ENCODE data around the gene GPANK1. TPM values are rescaled to one million over a fixed set of nuclear protein-coding genes. Genes with fewer than 3 reads are reported as not detected.

Gene GPANK1
- total and polyA plus RNA-seq, 9 of the 15 experiments (the other 6 are each of a cell fraction or from before 2014, with no cell fraction given), result 32.2 to 111 (median 46.3) TPM

GRCh38 chr6:31652925-31653724 is 11.7 kb downstream of the GPANK1 start (continued):
- TF ChIP-seq, protein P1, sequence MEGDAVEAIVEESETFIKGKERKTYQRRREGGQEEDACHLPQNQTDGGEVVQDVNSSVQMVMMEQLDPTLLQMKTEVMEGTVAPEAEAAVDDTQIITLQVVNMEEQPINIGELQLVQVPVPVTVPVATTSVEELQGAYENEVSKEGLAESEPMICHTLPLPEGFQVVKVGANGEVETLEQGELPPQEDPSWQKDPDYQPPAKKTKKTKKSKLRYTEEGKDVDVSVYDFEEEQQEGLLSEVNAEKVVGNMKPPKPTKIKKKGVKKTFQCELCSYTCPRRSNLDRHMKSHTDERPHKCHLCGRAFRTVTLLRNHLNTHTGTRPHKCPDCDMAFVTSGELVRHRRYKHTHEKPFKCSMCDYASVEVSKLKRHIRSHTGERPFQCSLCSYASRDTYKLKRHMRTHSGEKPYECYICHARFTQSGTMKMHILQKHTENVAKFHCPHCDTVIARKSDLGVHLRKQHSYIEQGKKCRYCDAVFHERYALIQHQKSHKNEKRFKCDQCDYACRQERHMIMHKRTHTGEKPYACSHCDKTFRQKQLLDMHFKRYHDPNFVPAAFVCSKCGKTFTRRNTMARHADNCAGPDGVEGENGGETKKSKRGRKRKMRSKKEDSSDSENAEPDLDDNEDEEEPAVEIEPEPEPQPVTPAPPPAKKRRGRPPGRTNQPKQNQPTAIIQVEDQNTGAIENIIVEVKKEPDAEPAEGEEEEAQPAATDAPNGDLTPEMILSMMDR (IDR thresholded peaks at IDR 0.05 in 2 of 3, conservative IDR thresholded peaks at IDR 0.05 in 1 of 3; ENCODE audit: insufficient read depth in 2 of 3, low read depth in 1 of 3, low read length in 3 of 3), result peak; percentile 43 to 72 (median 54)
- TF ChIP-seq GMEB1 (CRISPR knock-in tag; IDR thresholded peaks at IDR 0.05) (no peak), CHD2 (IDR thresholded peaks at IDR 0.05; ENCODE audit: low read depth, low read length) (no peak), ZNF197 (CRISPR knock-in tag; IDR thresholded peaks at IDR 0.05; ENCODE audit: low read depth) (peak; percentile 64), EZH2 (IDR thresholded peaks at IDR 0.05; ENCODE audit: borderline replicate concordance, low read depth, low read length) (no peak), TBP (optimal IDR thresholded peaks at IDR 0.05; ENCODE audit: low read depth, low read length) (peak; percentile 78), CBFB (CRISPR knock-in tag; IDR thresholded peaks at IDR 0.05) (peak; percentile 70; the same call in 1 of the 2 replicates), HCFC1 (IDR thresholded peaks at IDR 0.05; ENCODE audit: low read depth, low read length) (no peak), IRF1 (CRISPR knock-in tag; IDR thresholded peaks at IDR 0.05; ENCODE audit: borderline replicate concordance) (0 out of 2 replicates have a peak, but pooled peaks have one; percentile 82), ARNT (IDR thresholded peaks at IDR 0.05) (peak; percentile 95 to 97), ZNF224 (CRISPR knock-in tag; IDR thresholded peaks at IDR 0.05) (peak; percentile 74; the same call in 1 of the 2 replicates), STAT6 (CRISPR knock-in tag; IDR thresholded peaks at IDR 0.05) (peak; percentile 6; the same call in 1 of the 2 replicates), ZBTB17 (CRISPR knock-in tag; IDR thresholded peaks at IDR 0.05) (peak; percentile 17; the same call in 1 of the 2 replicates), EHMT2 (IDR thresholded peaks at IDR 0.05) (peak; percentile 77), JUND (IDR thresholded peaks at IDR 0.05; ENCODE audit: borderline replicate concordance, low read depth, low read length) (no peak; the same call in 1 of the 2 replicates), JUND (tag; IDR thresholded peaks at IDR 0.05; ENCODE audit: borderline replicate concordance, low read depth, low read length) (peak; percentile 64; the same call in 1 of the 3 replicates), E2F1 (CRISPR knock-in tag; IDR thresholded peaks at IDR 0.05) (0 out of 2 replicates have a peak, but pooled peaks have one; percentile 15)
- TF ChIP-seq, protein P2, sequence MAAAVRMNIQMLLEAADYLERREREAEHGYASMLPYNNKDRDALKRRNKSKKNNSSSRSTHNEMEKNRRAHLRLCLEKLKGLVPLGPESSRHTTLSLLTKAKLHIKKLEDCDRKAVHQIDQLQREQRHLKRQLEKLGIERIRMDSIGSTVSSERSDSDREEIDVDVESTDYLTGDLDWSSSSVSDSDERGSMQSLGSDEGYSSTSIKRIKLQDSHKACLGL (CRISPR knock-in tag; IDR thresholded peaks at IDR 0.05; ENCODE audit: borderline replicate concordance, poor library complexity, severe bottlenecking), result peak; percentile 77
